Stimulated activated CD4-positive, alpha-beta T cell treated with anti-CD3 and anti-CD28 coated beads, Interleukin-4, amount 100 ng/mL, for 48 hours (primary cell): Measurements from ENCODE around the gene ANTXR1.

Source experiments
- DNase-seq, 2 donors: peaks; one replicate each; pipeline ENCODE4 v3.0.0-alpha.2; 2020; ENCODE audit warnings: low read depth in 2 of 2

Gene ANTXR1

GRCh38 chr2:69073928-69074570 lies 61.1 kb downstream of the ANTXR1 start:
- no peak for DNase-seq

- no peak for DNase-seq
Measured at GRCh38 chr2:69074918-69075317, 61.9 kb downstream of the ANTXR1 start.

- no peak for DNase-seq
Measured at GRCh38 chr2:69075486-69075885, 62.5 kb downstream of the ANTXR1 start.

- DNase-seq: no peak
Measured at GRCh38 chr2:69076601-69077000, 63.6 kb downstream of the ANTXR1 start.

GRCh38 chr2:69077252-69077950 lies 64.4 kb downstream of the ANTXR1 start:
- DNase-seq: no peak

DNA sequence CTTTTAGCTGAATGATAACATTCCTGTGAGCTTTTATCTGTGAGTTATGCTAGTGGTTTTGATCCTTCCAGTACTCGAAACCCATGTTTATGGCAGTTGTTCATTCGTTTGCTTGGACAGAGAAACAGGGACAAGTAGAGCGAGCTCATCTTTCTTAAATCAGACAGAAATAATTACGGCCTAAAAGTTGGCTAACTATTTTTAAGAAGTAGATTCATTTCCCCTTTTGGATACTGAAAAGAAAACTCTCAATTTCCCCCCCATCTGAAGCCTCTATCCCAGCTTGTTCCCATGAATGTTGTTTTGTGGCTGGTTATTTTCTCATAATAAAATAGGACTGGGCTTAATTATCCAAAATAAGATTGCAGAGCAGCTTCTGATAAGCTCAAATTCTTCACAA lies 67.1 kb downstream of the ANTXR1 start:
- no peak for DNase-seq

DNA sequence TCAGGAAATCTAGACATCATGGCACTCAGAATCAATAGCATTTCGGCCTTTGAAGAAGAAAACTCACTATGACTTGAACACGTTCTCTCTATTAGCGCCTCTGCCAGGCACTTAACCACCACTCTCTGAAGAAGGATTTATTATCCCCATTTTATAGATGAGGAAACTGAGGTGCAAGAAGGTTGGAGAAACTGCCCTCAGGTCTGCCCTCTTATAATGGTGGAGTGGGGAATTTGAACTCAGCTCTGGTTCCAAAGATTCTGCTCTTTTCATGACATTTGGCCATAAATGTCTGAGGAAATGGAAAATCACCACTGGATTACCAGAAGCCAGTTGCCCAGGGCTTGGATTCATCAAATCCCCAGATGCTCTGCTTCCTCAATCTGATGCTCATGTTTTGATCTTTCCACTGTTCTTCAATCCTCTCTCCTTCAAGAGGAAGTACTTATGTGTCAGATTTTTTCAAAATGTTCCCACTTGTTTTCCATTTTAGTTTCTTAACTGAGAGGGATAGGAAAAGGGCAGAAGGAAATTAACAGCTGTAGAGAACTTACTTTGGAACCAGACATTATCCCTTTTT lies 68.1 kb downstream of the ANTXR1 start:
- DNase-seq: no peak

- no peak for DNase-seq
Measured at GRCh38 chr2:69081757-69082156, 68.8 kb downstream of the ANTXR1 start.

- DNase-seq: no peak
Measured at GRCh38 chr2:69082430-69082997, 69.5 kb downstream of the ANTXR1 start.

DNA sequence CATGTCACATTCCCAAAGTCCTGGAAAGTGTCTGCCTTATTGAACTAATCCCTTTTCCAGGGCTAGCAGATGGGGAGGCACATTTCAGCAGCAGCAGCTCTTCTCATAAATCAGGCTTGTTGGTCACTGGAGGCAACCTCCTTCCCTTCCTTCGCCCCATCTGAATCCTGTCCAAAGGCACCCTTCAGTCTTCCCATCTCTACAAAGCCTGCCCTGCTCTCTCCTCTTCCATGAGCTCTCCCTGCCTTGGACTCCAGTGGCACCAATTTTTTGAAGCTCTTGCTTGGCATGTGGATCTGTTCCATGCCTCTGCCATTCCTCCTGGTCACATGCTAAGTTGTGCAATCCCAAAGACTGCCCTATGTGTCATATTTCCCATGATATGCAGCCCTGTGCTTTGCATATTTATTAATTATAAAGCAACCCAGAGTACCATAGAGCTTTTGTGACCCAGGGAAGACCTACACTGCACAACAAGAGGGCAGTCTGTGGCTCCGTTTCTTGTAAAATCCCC lies 70.3 kb downstream of the ANTXR1 start:
- no peak for DNase-seq

DNA sequence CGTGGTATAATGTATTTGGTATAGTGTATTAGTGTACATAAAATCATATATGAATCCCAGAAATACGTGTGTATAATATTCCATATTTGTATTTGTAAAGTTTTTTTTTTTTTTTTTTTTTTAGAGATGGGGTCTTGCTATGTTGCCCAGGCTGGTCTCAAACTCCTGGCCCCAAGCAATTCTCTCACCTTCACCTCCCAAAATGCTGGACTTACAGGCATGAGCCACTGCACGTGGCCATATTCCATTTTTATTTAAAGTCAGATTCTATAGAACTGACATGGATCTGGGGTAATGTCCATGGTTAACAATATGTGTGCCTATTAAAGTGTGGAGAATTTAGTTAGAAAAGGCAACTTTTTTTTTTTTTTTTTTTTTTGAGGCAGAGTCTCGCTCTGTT lies 71.5 kb downstream of the ANTXR1 start:
- DNase-seq: no peak

DNA sequence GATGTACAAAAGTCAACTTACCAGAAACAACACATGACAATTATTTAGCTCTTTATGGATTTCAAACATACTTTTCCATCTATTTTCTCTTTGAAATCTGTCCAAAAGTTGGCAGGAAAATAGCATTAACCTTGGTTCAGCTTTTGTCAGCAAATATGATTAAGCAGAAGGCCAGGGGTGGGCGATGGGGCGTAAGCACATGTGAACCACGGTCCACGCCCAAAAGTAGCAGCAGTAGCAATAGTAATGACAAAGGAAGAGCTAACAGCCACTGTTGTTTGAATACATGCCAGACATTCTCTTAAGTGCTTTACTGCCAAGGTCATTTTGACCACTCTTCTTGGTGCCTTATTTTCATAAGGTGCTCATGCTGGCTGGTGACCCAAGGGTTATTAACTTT lies 73.5 kb downstream of the ANTXR1 start:
- DNase-seq: no peak

DNA sequence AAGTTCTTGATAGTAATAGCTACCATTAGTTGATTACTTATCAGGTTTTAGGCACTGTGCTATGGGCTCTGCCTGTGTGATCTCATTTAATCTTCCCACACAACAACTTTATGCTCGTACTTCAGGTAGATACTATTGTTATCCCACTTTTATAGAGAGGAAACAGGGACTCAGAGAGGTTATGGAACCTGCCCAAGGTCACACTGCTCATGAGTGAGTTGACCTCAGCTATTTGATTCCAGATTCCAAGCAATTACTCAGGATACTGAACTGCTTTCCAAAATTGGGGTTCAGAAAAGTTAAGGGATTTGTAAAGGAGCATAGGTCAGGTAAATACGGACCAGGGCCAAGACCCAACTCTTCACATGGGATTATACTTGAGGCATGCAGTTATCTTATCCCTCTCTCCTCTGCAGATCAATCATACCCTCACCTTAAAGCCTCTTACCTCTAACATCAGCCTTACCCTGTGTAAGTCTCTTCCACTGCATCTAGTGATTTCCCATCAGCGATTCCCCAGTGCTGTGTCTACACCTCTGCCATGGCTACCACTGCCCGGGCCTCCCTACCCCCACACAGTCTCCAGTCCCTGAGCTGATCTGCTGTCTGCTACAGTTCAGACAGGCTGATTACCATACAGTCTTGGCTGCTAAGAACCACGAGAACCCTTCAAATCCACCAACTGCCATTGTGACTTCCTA lies 74.4 kb downstream of the ANTXR1 start:
- no peak for DNase-seq

- DNase-seq: no peak
Measured at GRCh38 chr2:69087912-69088240, 74.9 kb downstream of the ANTXR1 start.

DNA sequence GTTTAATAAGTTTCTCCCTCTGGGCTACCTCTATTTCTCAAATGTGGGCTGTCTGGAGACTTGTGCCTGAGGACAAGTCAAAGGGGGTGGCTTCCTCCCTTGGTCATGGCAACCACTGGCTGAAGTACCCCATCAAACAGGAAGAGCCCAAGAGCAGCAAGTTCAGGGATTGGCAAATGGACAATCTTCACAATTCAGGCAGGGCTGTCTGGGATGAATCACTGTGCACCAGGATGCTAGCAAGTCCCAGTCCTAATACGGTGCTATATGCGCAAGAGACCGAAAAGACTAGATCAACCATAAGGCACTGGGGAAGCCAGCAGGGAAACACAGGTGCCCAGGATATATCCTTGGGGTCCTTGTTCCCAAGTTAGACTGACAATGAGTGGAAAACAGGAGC lies 75.5 kb downstream of the ANTXR1 start:
- DNase-seq: no peak

DNA sequence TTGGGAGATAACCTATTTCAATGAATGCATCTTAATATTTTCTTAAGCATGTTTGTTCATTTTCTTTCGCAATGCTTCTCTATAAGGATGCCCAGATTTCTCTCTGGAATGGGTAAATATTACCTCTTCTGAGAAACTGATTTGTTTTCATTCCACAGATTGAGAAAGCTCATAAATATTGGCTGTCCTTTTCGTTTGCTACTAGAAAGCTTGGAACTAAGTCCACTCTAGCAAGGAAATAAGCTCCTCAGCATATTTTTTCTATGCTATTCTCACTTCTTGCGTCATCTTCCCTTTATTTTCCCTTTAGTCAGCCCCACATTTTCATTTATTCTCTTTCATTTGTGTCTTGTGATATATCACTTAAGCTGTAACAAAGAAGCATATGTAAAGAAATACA lies 76.3 kb downstream of the ANTXR1 start:
- no peak for DNase-seq

- no peak for DNase-seq
Measured at GRCh38 chr2:69089998-69090397, 77.0 kb downstream of the ANTXR1 start.

DNA sequence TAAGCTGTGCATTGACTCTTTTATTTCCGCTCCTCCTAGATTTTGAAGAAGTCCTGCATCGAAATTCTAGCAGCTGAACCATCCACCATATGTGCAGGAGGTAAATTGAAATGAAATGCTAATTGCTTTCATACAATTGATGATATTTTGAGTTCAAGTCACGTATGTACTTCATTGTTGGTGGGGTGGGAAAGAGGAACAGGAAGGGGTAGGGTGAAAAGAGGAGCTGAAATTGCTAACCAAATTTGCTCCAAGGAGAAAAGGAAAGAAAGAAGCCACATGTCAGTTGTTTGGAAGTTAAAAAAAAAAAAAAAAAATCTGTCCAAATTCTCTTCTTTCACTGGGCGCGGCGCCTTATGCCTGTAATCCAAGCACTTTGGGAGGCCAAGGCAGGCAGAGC lies 77.8 kb downstream of the ANTXR1 start:
- no peak for DNase-seq

DNA sequence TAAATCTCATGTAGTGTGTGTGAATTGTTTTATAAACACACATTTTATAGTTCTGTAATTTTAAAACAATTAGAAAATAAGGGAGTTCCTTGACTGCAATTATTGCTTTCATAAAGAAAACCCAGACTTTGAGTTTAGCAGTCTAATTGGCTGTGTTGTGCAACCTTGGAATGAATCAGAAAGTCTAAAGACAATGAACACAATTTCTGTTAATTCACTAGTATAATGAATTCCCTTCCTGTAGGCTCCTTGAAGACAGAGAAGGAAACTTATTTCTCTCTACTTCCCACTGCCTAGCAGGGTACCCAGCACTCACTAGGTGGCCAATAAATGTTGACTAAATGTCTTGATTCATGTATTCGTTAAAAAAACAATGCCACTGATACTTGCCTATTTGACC lies 79.9 kb downstream of the ANTXR1 start:
- DNase-seq: no peak

DNA sequence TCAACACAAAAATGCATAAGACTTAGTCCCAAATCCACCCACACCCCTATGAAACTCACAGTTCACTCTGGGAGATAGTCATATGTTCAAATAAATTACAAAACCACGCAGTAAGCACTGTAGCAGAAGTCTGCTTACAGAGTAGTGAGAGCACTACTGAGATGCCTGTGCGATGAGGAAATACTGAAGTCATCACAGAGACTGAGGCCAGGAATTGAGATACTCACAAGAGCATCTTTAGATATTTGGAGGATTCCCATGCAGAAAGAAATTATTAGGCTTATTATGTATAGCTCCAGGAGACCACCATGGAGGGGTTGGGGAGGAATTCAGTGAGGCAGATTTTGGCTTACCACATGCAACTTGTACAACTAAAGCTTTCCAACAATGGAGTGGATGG lies 82.3 kb downstream of the ANTXR1 start:
- no peak for DNase-seq

DNA sequence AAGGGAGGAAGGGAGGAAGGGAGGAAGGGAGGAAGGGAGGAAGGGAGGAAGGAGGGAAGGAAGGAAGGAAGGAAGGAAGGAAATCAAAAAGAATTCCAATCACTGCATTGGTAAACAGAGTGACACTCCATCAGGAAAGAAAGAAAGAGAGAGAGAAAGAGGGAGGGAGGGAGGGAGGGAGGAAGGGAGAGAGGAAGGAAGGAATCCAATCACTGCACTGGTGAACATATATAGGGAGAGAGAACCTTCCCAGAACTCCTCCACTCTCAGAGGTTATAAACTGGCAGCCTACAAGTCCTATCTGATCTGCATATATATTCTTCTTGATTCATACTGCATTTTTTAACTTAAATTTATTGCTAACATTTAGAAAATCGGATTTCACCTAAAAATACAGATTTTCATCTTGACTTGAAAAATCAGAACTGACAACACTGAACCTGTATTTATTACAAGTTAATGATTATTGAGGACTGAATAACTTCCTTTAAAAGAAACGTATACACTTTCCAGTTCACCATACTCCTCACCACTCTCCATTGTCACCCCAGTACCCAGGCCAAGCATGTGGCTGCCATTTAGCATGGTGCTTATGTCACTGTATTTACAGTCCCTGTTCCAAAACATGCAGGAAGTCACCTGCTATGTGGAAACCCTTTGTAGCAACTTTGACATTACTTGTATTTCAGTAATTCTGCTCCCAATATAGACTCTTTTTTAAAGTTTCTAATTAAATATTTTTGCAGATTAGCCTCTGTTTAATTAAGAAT lies 83.5 kb downstream of the ANTXR1 start:
- no peak for DNase-seq
